Trophoblast cell (in vitro differentiated cells and primary cell): ENCODE results near the gene MTHFD2L.

ENCODE experiments used
- DNase-seq, 2 donors: peaks; one replicate each; pipeline ENCODE4 v3.0.0-alpha.2; 2016
- H2AFZ ChIP-seq: 2 replicates; pipeline ENCODE4 v1.6.1; 2013; ENCODE audit warnings: low read length, moderate library complexity, mild to moderate bottlenecking; ENCODE audit not compliant: insufficient read depth, poor library complexity
- H2AK5ac ChIP-seq: 2 replicates; pipeline ENCODE4 v1.6.1; 2013; ENCODE audit warnings: mild to moderate bottlenecking, low read length
- H2BK120ac ChIP-seq: 2 replicates; pipeline ENCODE4 v1.6.1; 2013; ENCODE audit warnings: low read length, mild to moderate bottlenecking, moderate library complexity; ENCODE audit not compliant: insufficient read depth, poor library complexity
- H2BK12ac ChIP-seq: 2 replicates; pipeline ENCODE4 v1.6.1; 2013; ENCODE audit warnings: mild to moderate bottlenecking, low read length, moderate library complexity
- H2BK5ac ChIP-seq: 2 replicates; pipeline ENCODE4 v1.6.1; 2013; ENCODE audit warnings: low read length, low read depth, moderate library complexity, mild to moderate bottlenecking; ENCODE audit not compliant: poor library complexity
- H3K14ac ChIP-seq: 2 replicates; pipeline ENCODE4 v1.6.1; 2013; ENCODE audit warnings: mild to moderate bottlenecking, low read length
- H3K18ac ChIP-seq: 2 replicates; pipeline ENCODE4 v1.6.1; 2013; ENCODE audit warnings: mild to moderate bottlenecking, low read length
- H3K23ac ChIP-seq: 2 replicates; pipeline ENCODE4 v1.6.1; 2013; ENCODE audit warnings: low read length
- H3K27ac ChIP-seq: 2 replicates; pipeline ENCODE4 v1.5.1; 2013; ENCODE audit warnings: low read depth, mild to moderate bottlenecking, inconsistent platforms, low read length, moderate library complexity
- H3K27me3 ChIP-seq: 2 replicates; pipeline ENCODE4 v1.6.1; 2013; ENCODE audit warnings: inconsistent platforms, mild to moderate bottlenecking, low read length, moderate library complexity; ENCODE audit not compliant: insufficient read depth
- H3K36me3 ChIP-seq, 2 experiments: 1 replicate in 1 of 2; 2 replicates in 1 of 2; pipeline ENCODE4 v1.6.1; 2013; ENCODE audit warnings: low read length in 2 of 2, mild to moderate bottlenecking in 2 of 2, moderate library complexity in 1 of 2; ENCODE audit not compliant: insufficient read depth in 2 of 2, control insufficient read depth in 1 of 2
- H3K4ac ChIP-seq: 2 replicates; pipeline ENCODE4 v1.6.1; 2013; ENCODE audit warnings: low read depth, mild to moderate bottlenecking, low read length, moderate library complexity
- H3K4me1 ChIP-seq, 2 experiments: 1 replicate in 1 of 2; 2 replicates in 1 of 2; pipeline ENCODE4 v1.6.1; 2013; ENCODE audit warnings: low read length in 2 of 2, mild to moderate bottlenecking in 2 of 2, moderate library complexity in 1 of 2; ENCODE audit not compliant: insufficient read depth in 2 of 2, control insufficient read depth in 1 of 2
- H3K4me2 ChIP-seq: 2 replicates; pipeline ENCODE4 v1.6.1; 2013; ENCODE audit warnings: inconsistent platforms, mild to moderate bottlenecking, low read length, moderate library complexity
- H3K4me3 ChIP-seq: 2 replicates; pipeline ENCODE4 v1.5.1; 2013; ENCODE audit warnings: mild to moderate bottlenecking, low read depth, low read length, inconsistent platforms
- H3K79me1 ChIP-seq: one replicate; pipeline ENCODE4 v1.6.1; 2013; ENCODE audit warnings: low read length
- H3K79me2 ChIP-seq: 2 replicates; pipeline ENCODE4 v1.6.1; 2013; ENCODE audit warnings: low read length, mild to moderate bottlenecking; ENCODE audit not compliant: control insufficient read depth, insufficient read depth, poor library complexity
- H3K9ac ChIP-seq: 2 replicates; pipeline ENCODE4 v1.6.1; 2013; ENCODE audit warnings: mild to moderate bottlenecking, low read length
- H3K9me3 ChIP-seq: 2 replicates; pipeline ENCODE4 v1.6.1; 2013; ENCODE audit warnings: low read depth, mild to moderate bottlenecking, control low read depth, inconsistent platforms, low read length; ENCODE audit not compliant: insufficient read depth
- H4K12ac ChIP-seq: 2 replicates; pipeline ENCODE4 v1.6.1; 2013; ENCODE audit warnings: low read depth, mild to moderate bottlenecking, low read length, moderate library complexity
- H4K8ac ChIP-seq: 2 replicates; pipeline ENCODE4 v1.6.1; 2013; ENCODE audit warnings: low read depth, mild to moderate bottlenecking, low read length, moderate library complexity
- H4K91ac ChIP-seq: one replicate; pipeline ENCODE4 v1.6.1; 2013; ENCODE audit warnings: low read depth, mild to moderate bottlenecking, low read length, moderate library complexity
- WGBS: extraction: QIAGEN DNeasy Blood & Tissue Kit; methylation state at CpG from one replicate; pipeline ENCODE4 v1.1.7; 2013; ENCODE audit warnings: missing lambda C conversion rate; ENCODE audit not compliant: insufficient read length, insufficient coverage; ENCODE audit errors: extremely low coverage; 5-methylcytosine and 5-hydroxymethylcytosine counted together

MTHFD2L gene

GRCh38 chr4:74255096-74255495 is 97.2 kb downstream of the MTHFD2L start:
- Histone ChIP-seq H2AFZ (no peak overlapping the region), H2AK5ac (no peak overlapping the region), H2BK5ac (no peak overlapping the region), H3K4ac (no peak overlapping the region), H3K23ac (no peak overlapping the region), H4K91ac (no peak overlapping the region), H4K8ac (no peak overlapping the region), H3K9me3 (peaks cover 5% of the 10 kb centered on the region), H2BK120ac (no peak overlapping the region), H3K4me2 (no peak overlapping the region), H3K14ac (no peak overlapping the region), H3K4me3 (no peak overlapping the region), H3K18ac (no peak overlapping the region), H3K27ac (no peak overlapping the region), H3K79me2 (no peaks in the 10 kb centered on the region), H3K4me1 (no peaks in the 10 kb centered on the region), H3K36me3 (peaks cover 0 to 3% of the 10 kb centered on the region in 2 experiments), H3K79me1 (no peaks in the 10 kb centered on the region), H3K27me3 (no peaks in the 10 kb centered on the region), H4K12ac (no peak overlapping the region), H2BK12ac (no peak overlapping the region), H3K9ac (no peak overlapping the region)
- WGBS = no CpG with 5 or more reads among the region's 1 CpG
- no peak for DNase-seq

GRCh38 chr4:74258963-74259362 is 101.0 kb downstream of the MTHFD2L start:
- no peak overlapping the region for H2AK5ac ChIP-seq
- no peaks in the 10 kb centered on the region for H3K27me3 ChIP-seq
- no peak overlapping the region for H2AFZ ChIP-seq
- H3K9ac ChIP-seq = no peak overlapping the region
- no peak overlapping the region for H2BK5ac ChIP-seq
- H3K79me1 ChIP-seq = no peaks in the 10 kb centered on the region
- no peaks in the 10 kb centered on the region for H3K36me3 ChIP-seq
- H4K8ac ChIP-seq = no peak overlapping the region
- H4K12ac ChIP-seq = no peak overlapping the region
- WGBS = no CpG with 5 or more reads among the region's 1 CpG
- no peak overlapping the region for H3K23ac ChIP-seq
- no peak overlapping the region for H2BK120ac ChIP-seq
- no peak overlapping the region for H2BK12ac ChIP-seq
- H3K4me3 ChIP-seq = no peak overlapping the region
- H4K91ac ChIP-seq = no peak overlapping the region
- H3K4me1 ChIP-seq = no peaks in the 10 kb centered on the region
- no peaks in the 10 kb centered on the region for H3K79me2 ChIP-seq
- H3K14ac ChIP-seq = no peak overlapping the region
- H3K4me2 ChIP-seq = no peak overlapping the region
- no peak for DNase-seq
- H3K9me3 ChIP-seq = no peaks in the 10 kb centered on the region
- H3K27ac ChIP-seq = no peak overlapping the region
- H3K18ac ChIP-seq = no peak overlapping the region
- H3K4ac ChIP-seq = no peak overlapping the region

- Histone ChIP-seq H3K9me3 (no peaks in the 10 kb centered on the region), H4K12ac (no peak overlapping the region), H3K4me3 (no peak overlapping the region), H3K4ac (no peak overlapping the region), H3K4me2 (no peak overlapping the region), H3K27me3 (no peaks in the 10 kb centered on the region), H4K8ac (no peak overlapping the region), H3K14ac (no peak overlapping the region), H2AK5ac (no peak overlapping the region), H3K27ac (no peak overlapping the region), H3K18ac (no peak overlapping the region), H2BK120ac (no peak overlapping the region), H3K36me3 (no peaks in the 10 kb centered on the region), H3K9ac (no peak overlapping the region), H3K23ac (no peak overlapping the region), H3K79me1 (no peaks in the 10 kb centered on the region), H3K79me2 (no peaks in the 10 kb centered on the region), H2AFZ (no peak overlapping the region), H3K4me1 (no peaks in the 10 kb centered on the region), H4K91ac (no peak overlapping the region), H2BK5ac (no peak overlapping the region), H2BK12ac (no peak overlapping the region)
- DNase-seq = no peak
- no CpG with 5 or more reads among the region's 1 CpG for WGBS
Measured at GRCh38 chr4:74260036-74260435, 102.1 kb downstream of the MTHFD2L start.

- H2AFZ ChIP-seq = no peak overlapping the region
- H3K23ac ChIP-seq = no peak overlapping the region
- H3K4me3 ChIP-seq = no peak overlapping the region
- H3K9me3 ChIP-seq = no peaks in the 10 kb centered on the region
- H2AK5ac ChIP-seq = no peak overlapping the region
- H3K14ac ChIP-seq = no peak overlapping the region
- no peak overlapping the region for H3K9ac ChIP-seq
- H2BK12ac ChIP-seq = no peak overlapping the region
- H4K91ac ChIP-seq = no peak overlapping the region
- H3K4ac ChIP-seq = no peak overlapping the region
- no peaks in the 10 kb centered on the region for H3K79me1 ChIP-seq
- no peaks in the 10 kb centered on the region for H3K27me3 ChIP-seq
- no peak overlapping the region for H4K8ac ChIP-seq
- no peak overlapping the region for H4K12ac ChIP-seq
- no peaks in the 10 kb centered on the region for H3K79me2 ChIP-seq
- no peak overlapping the region for H2BK5ac ChIP-seq
- H2BK120ac ChIP-seq = no peak overlapping the region
- no peaks in the 10 kb centered on the region for H3K36me3 ChIP-seq
- no peaks in the 10 kb centered on the region for H3K4me1 ChIP-seq
- no peak overlapping the region for H3K4me2 ChIP-seq
- no peak overlapping the region for H3K27ac ChIP-seq
- H3K18ac ChIP-seq = no peak overlapping the region
- no peak for DNase-seq
Measured at GRCh38 chr4:74262522-74262921, 104.6 kb downstream of the MTHFD2L start.

- Histone ChIP-seq H3K4me1 (no peaks in the 10 kb centered on the region), H3K18ac (no peak overlapping the region), H2BK5ac (no peak overlapping the region), H2AK5ac (no peak overlapping the region), H3K79me2 (no peaks in the 10 kb centered on the region), H3K79me1 (no peaks in the 10 kb centered on the region), H2AFZ (no peak overlapping the region), H3K14ac (no peak overlapping the region), H4K91ac (no peak overlapping the region), H3K4ac (no peak overlapping the region), H4K8ac (no peak overlapping the region), H3K27ac (no peak overlapping the region), H3K9me3 (no peaks in the 10 kb centered on the region), H3K27me3 (no peaks in the 10 kb centered on the region), H3K4me3 (no peak overlapping the region), H3K4me2 (no peak overlapping the region), H4K12ac (no peak overlapping the region), H3K9ac (no peak overlapping the region), H3K36me3 (no peaks in the 10 kb centered on the region), H2BK12ac (no peak overlapping the region), H2BK120ac (no peak overlapping the region), H3K23ac (no peak overlapping the region)
- no peak for DNase-seq
Measured at GRCh38 chr4:74263551-74263950, 105.6 kb downstream of the MTHFD2L start.
